ENCODE measurements around the gene RELN. TPM values are rescaled to one million over a fixed set of nuclear protein-coding genes. Genes with fewer than 3 reads are reported as not detected.
"Not testable (repeated sequence)": the region's sequence is repeated elsewhere in the genome, so short reads cannot be mapped to it uniquely, and the experiment has no call there.

RELN gene
- total RNA-seq, 2 donors from 2014 or later: not detected

GRCh38 chr7:103810112-103810744 lies 179.2 kb downstream of the RELN start:
- H3K9me3 Mint-ChIP-seq: peaks cover 9% of the 10 kb centered on the region
- H3K27ac Mint-ChIP-seq: no peak overlapping the region
- H3K4me3 Mint-ChIP-seq: no peak overlapping the region
- H3K27me3 Mint-ChIP-seq: no peaks in the 10 kb centered on the region
- ATAC-seq (no peak), DNase-seq (ENCODE audit: low spot score) (no peak)
- H3K36me3 Mint-ChIP-seq: no peaks in the 10 kb centered on the region
- H3K4me1 Mint-ChIP-seq (ENCODE audit: low read depth in 2 of 2): no peaks in the 10 kb centered on the region

DNA sequence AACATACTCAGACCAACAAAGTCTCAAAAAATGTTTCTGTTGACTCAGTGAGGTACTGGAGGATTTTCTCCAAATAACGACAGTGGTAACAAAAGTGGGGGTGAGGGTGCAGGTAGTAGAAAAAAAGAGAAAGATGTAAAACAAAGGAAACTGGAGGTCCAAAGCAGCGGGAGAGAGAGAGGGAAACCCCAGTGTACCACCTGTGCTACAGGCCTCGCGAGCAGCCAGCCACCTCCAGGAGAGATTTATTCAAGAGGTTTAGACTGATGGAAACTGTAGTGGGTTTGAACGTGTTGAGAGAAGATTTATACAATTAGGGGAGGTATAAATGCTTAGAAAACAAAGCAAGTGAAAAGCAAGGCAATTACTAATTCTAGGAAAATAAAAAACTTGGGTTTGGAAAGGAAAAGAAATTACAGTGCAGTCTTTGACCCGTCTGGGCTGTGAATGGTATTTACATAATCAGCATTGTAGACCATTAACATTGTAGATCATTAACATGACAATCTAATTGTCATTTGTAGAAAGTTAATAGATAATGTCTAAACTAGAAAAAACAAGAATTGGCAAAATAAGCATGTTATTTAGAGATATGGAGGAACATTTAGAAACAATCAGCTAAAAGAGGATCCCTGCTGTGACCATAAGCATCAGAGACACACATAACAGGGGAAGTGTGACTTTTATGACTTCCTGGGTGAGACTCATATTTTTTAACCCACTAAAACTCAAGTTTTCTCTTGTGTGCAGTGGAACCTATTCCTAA lies 180.0 kb downstream of the RELN start:
- Mint-ChIP-seq H3K27ac (no peak overlapping the region), H3K4me3 (no peak overlapping the region), H3K4me1 (ENCODE audit: low read depth in 2 of 2) (no peaks in the 10 kb centered on the region), H3K9me3 (peaks cover 9% of the 10 kb centered on the region), H3K27me3 (no peaks in the 10 kb centered on the region), H3K36me3 (no peaks in the 10 kb centered on the region)
- no peak for DNase-seq (ENCODE audit: low spot score)
- no peak for ATAC-seq

- H3K27me3 Mint-ChIP-seq: no peaks in the 10 kb centered on the region
- no peak overlapping the region for H3K4me3 Mint-ChIP-seq
- peaks cover 12% of the 10 kb centered on the region for H3K9me3 Mint-ChIP-seq
- DNase-seq (ENCODE audit: low spot score) (no peak), ATAC-seq (no peak)
- no peak overlapping the region for H3K27ac Mint-ChIP-seq
- H3K4me1 Mint-ChIP-seq (ENCODE audit: low read depth in 2 of 2): no peaks in the 10 kb centered on the region
- no peaks in the 10 kb centered on the region for H3K36me3 Mint-ChIP-seq
Observed at GRCh38 chr7:103805346-103805745, 184.1 kb downstream of the RELN start.

GRCh38 chr7:103803631-103804030 lies 185.8 kb downstream of the RELN start:
- Mint-ChIP-seq H3K36me3 (no peaks in the 10 kb centered on the region), H3K27ac (no peak overlapping the region), H3K4me3 (no peak overlapping the region), H3K27me3 (no peaks in the 10 kb centered on the region), H3K4me1 (ENCODE audit: low read depth in 2 of 2) (no peaks in the 10 kb centered on the region), H3K9me3 (peaks cover 12% of the 10 kb centered on the region)
- DNase-seq (ENCODE audit: low spot score) (no peak), ATAC-seq (no peak)

- Mint-ChIP-seq H3K27me3 (no peaks in the 10 kb centered on the region), H3K4me1 (ENCODE audit: low read depth in 2 of 2) (no peaks in the 10 kb centered on the region), H3K9me3 (peaks cover 6% of the 10 kb centered on the region), H3K27ac (no peak overlapping the region), H3K4me3 (no peak overlapping the region), H3K36me3 (no peaks in the 10 kb centered on the region)
- DNase-seq (ENCODE audit: low spot score) (no peak), ATAC-seq (no peak)
Observed at GRCh38 chr7:103799298-103799697, 190.2 kb downstream of the RELN start.

- Mint-ChIP-seq H3K4me1 (ENCODE audit: low read depth in 2 of 2) (no peaks in the 10 kb centered on the region), H3K36me3 (no peaks in the 10 kb centered on the region), H3K4me3 (no peak overlapping the region), H3K27me3 (no peaks in the 10 kb centered on the region), H3K27ac (no peak overlapping the region), H3K9me3 (peaks cover 6% of the 10 kb centered on the region)
- ATAC-seq (no peak), DNase-seq (ENCODE audit: low spot score) (no peak)
Observed at GRCh38 chr7:103797647-103798307, 191.7 kb downstream of the RELN start.

DNA sequence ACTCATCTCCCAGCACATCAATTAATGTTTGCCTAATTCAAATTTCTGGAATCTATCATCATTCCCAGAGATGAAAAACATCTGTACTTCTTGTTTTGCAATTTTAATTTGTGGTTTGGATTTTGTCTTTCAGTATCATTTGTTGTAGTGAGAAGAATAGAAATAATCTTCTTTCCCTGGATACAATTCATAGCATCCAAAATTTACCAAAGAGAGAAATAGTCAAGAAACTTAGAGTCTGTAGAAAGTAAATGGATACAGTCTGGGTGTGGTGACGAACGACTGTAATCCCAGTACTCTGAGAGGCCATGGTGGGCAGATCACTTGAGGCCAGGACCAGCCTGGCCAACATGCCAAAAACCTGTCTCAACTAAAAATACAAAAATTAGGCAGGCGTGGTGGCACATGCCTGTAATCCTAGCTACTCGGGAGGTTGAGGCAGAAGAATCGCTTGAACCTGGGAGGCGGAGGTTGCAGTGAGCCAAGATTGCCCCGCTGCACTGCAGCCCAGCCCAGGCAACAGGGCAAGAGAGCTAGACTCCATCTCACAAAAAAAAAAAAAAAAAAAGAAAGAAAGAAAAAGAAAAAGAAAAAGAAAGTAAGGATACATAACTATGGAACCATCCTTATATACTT lies 193.0 kb downstream of the RELN start:
- Mint-ChIP-seq H3K36me3 (no peaks in the 10 kb centered on the region), H3K27me3 (no peaks in the 10 kb centered on the region), H3K4me3 (no peak overlapping the region), H3K27ac (no peak overlapping the region), H3K4me1 (ENCODE audit: low read depth in 2 of 2) (no peaks in the 10 kb centered on the region), H3K9me3 (peaks cover 6% of the 10 kb centered on the region)
- ATAC-seq (no peak), DNase-seq (ENCODE audit: low spot score) (no peak)

GRCh38 chr7:103795787-103796186 lies 193.7 kb downstream of the RELN start:
- H3K36me3 Mint-ChIP-seq: no peaks in the 10 kb centered on the region
- ATAC-seq: no peak
- no peak overlapping the region for H3K27ac Mint-ChIP-seq
- no peaks in the 10 kb centered on the region for H3K4me1 Mint-ChIP-seq (ENCODE audit: low read depth in 2 of 2)
- no peaks in the 10 kb centered on the region for H3K27me3 Mint-ChIP-seq
- H3K4me3 Mint-ChIP-seq: no peak overlapping the region
- DNase-seq (ENCODE audit: low spot score): no peak
- H3K9me3 Mint-ChIP-seq: peaks cover 4% of the 10 kb centered on the region

DNA sequence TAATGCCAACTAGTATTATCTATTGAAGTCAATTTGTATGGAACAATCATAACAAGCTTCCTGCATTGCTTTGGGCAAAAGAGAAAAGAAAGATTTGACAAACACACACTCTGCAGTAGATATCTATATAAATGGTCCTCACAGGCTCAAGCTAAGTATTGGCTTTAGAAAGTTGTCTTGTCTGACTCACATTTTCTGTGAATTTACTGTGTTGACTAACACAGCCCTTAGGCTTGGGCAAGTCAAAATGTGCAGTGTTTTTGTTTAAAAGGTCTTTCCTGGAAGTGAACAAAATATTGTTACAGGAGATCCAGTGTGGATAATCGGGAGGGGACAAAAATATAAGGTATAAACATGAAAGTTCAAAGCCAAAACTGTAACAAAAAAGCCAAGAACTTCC lies 194.4 kb downstream of the RELN start:
- H3K4me3 Mint-ChIP-seq: no peak overlapping the region
- H3K27ac Mint-ChIP-seq: no peak overlapping the region
- no peaks in the 10 kb centered on the region for H3K36me3 Mint-ChIP-seq
- no peaks in the 10 kb centered on the region for H3K27me3 Mint-ChIP-seq
- no peak for DNase-seq (ENCODE audit: low spot score)
- no peaks in the 10 kb centered on the region for H3K4me1 Mint-ChIP-seq (ENCODE audit: low read depth in 2 of 2)
- H3K9me3 Mint-ChIP-seq: peaks cover 3% of the 10 kb centered on the region
- no peak for ATAC-seq

- H3K4me3 Mint-ChIP-seq: no peak overlapping the region
Observed at GRCh38 chr7:103794424-103794823, 195.0 kb downstream of the RELN start.

GRCh38 chr7:103793614-103794013 lies 195.8 kb downstream of the RELN start:
- no peaks in the 10 kb centered on the region for H3K4me1 Mint-ChIP-seq (ENCODE audit: low read depth in 2 of 2)
- H3K27me3 Mint-ChIP-seq: no peaks in the 10 kb centered on the region
- DNase-seq (ENCODE audit: low spot score) (no peak), ATAC-seq (no peak)
- no peak overlapping the region for H3K4me3 Mint-ChIP-seq
- no peak overlapping the region for H3K27ac Mint-ChIP-seq
- no peaks in the 10 kb centered on the region for H3K9me3 Mint-ChIP-seq
- H3K36me3 Mint-ChIP-seq: no peaks in the 10 kb centered on the region

More at GRCh38 chr7:103794424-103794823, 195.0 kb downstream of the RELN start:
- Mint-ChIP-seq H3K36me3 (no peaks in the 10 kb centered on the region), H3K9me3 (peaks cover 1% of the 10 kb centered on the region), H3K27me3 (no peaks in the 10 kb centered on the region), H3K4me1 (ENCODE audit: low read depth in 2 of 2) (no peaks in the 10 kb centered on the region), H3K27ac (no peak overlapping the region)
- ATAC-seq: no peak
- no peak for DNase-seq (ENCODE audit: low spot score)

DNA sequence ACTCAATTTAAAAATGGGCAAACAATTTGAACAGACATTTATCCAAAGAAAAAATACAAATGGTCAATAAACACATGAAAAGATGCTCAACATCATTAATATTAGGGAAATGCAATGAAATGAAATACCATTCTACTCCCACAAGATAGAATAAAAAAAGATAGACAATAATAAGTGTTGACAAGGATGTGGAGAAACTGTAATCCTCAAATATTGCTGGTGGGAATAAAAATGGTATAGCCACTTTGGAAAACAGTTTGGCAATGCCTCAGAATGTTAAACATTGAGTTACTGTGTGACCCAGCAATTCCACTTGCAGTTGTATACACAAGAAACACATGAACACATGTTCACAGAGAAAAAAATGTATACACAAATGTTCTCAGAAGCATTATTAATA lies 197.6 kb downstream of the RELN start:
- no peak overlapping the region for H3K27ac Mint-ChIP-seq
- peaks cover 7% of the 10 kb centered on the region for H3K9me3 Mint-ChIP-seq
- no peak overlapping the region for H3K4me3 Mint-ChIP-seq
- ATAC-seq (no peak), DNase-seq (ENCODE audit: low spot score) (no peak)
- H3K36me3 Mint-ChIP-seq: peaks cover 5% of the 10 kb centered on the region
- no peaks in the 10 kb centered on the region for H3K27me3 Mint-ChIP-seq
- no peaks in the 10 kb centered on the region for H3K4me1 Mint-ChIP-seq (ENCODE audit: low read depth in 2 of 2)

DNA sequence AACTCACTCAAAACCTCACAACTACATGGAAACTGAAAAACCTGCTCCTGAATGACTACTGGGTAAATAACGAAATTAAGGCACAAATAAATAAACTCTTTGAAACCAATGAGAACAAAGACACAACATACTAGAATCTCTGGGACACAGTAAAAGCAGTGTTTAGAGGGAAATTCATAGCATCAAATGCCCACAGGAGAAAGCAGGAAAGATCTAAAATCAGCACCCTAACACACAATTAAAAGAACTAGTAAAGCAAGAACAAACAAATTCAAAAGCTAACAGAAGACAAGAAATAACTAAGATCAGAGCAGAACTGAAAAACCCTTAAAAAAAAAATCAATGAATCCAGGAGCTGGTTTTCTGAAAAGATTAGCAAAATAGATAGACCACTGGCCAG lies 202.4 kb downstream of the RELN start:
- H3K36me3 Mint-ChIP-seq; H3K27me3 Mint-ChIP-seq; H3K4me3 Mint-ChIP-seq; DNase-seq (ENCODE audit: low spot score); H3K27ac Mint-ChIP-seq; H3K4me1 Mint-ChIP-seq (ENCODE audit: low read depth in 2 of 2); ATAC-seq: not testable (repeated sequence)
- peaks cover 13% of the 10 kb centered on the region for H3K9me3 Mint-ChIP-seq

Measured in natural killer cell treated with Interleukin-12 subunit alpha and Interleukin-12 subunit beta and Interleukin-15 and Interleukin-18, amount 100 ng/mL, for 72 hours (primary cell).